Measurements from ENCODE around the gene P4HA3. TPM values are rescaled to one million over a fixed set of nuclear protein-coding genes. Genes with fewer than 3 reads are reported as not detected.

The P4HA3 gene
- polyA plus RNA-seq, 3 donors: 0.07 TPM; not detected in 2

DNA sequence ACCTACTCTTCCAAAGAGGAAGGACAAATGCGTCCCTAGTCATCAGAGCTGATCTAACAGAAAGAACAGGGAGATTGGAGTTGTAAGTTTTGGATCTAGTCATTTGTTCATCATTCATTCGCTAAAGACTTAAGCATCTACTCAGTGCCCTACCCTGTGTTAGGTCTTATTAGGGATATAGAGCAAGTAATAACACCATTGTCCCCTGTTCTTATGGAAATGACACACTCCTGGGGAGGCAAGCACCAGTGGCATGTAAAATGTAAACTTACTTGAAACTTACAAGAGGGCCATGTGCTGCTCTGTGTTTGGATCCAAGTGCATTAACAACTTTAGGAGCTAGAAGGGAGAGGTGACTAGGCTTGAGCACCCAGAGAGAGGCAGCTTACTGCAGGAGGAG, 61.9 kb downstream of the P4HA3 start:
- Histone ChIP-seq H3K9ac (ENCODE audit: insufficient read depth, low read length, poor library complexity, severe bottlenecking) (no peak overlapping the region), H3K27ac (ENCODE audit: low read depth in 1 of 2, low read length in 2 of 2) (no peak overlapping the region), H4K20me1 (ENCODE audit: insufficient read depth, low read length) (no peaks in the 10 kb centered on the region), H3K79me2 (ENCODE audit: insufficient read depth, low read length) (no peaks in the 10 kb centered on the region), H3K27me3 (ENCODE audit: control insufficient read depth in 2 of 2, insufficient read depth in 2 of 2, low read length in 2 of 2) (no peaks in the 10 kb centered on the region), H3K36me3 (replicated peaks in 1 of 2; ENCODE audit: control insufficient read depth in 1 of 2, insufficient read depth in 2 of 2, low read length in 2 of 2) (peaks cover 34 to 85% of the 10 kb centered on the region in 2 donors), H3K4me3 (replicated peaks in 1 of 3; ENCODE audit: low read depth in 2 of 3, low read length in 3 of 3) (no peak overlapping the region), H3K9me3 (replicated peaks in 1 of 2; ENCODE audit: control insufficient read depth in 1 of 2, insufficient read depth in 1 of 2, low read length in 2 of 2) (no peaks in the 10 kb centered on the region), H3K4me2 (replicated peaks; ENCODE audit: extremely low read depth, low read length, poor library complexity, severe bottlenecking) (no peak overlapping the region), H3K4me1 (ENCODE audit: control insufficient read depth in 1 of 2, insufficient read depth in 2 of 2, low read length in 2 of 2) (no peaks in the 10 kb centered on the region), H2AFZ (ENCODE audit: insufficient read depth, low read depth, low read length, poor library complexity, severe bottlenecking) (no peak overlapping the region)
- DNase-seq: no peak
- H3K27me3 Mint-ChIP-seq (ENCODE audit: low read depth in 3 of 3): no peaks in the 10 kb centered on the region
- no peak overlapping the region for H3K4me3 Mint-ChIP-seq
- no peaks in the 10 kb centered on the region for H3K4me1 Mint-ChIP-seq
- WGBS (ENCODE audit: insufficient coverage): no CpG with 5 or more reads among the region's 2 CpGs
- intact Hi-C loops (cut with micrococcal nuclease): no loop called here
- peaks cover 63 to 64% of the 10 kb centered on the region in 2 donors for H3K36me3 Mint-ChIP-seq
- TF ChIP-seq CTCF (IDR thresholded peaks at IDR 0.05): no peak
- no peaks in the 10 kb centered on the region for H3K9me3 Mint-ChIP-seq
- H3K27ac Mint-ChIP-seq: peak overlapping the region in 1 of 7 donors; percentile 47

GRCh38 chr11:74248469-74248868, 63.0 kb downstream of the P4HA3 start:
- no peak overlapping the region for H3K4me3 ChIP-seq (replicated peaks in 1 of 3; ENCODE audit: low read depth in 2 of 3, low read length in 3 of 3)
- no peaks in the 10 kb centered on the region for H3K9me3 ChIP-seq (replicated peaks in 1 of 2; ENCODE audit: control insufficient read depth in 1 of 2, insufficient read depth in 1 of 2, low read length in 2 of 2)
- Mint-ChIP-seq H3K27ac (no peak overlapping the region), H3K27me3 (ENCODE audit: low read depth in 3 of 3) (no peaks in the 10 kb centered on the region), H3K4me1 (no peaks in the 10 kb centered on the region), H3K4me3 (no peak overlapping the region), H3K9me3 (no peaks in the 10 kb centered on the region), H3K36me3 (peaks cover 53 to 57% of the 10 kb centered on the region in 2 donors)
- H3K36me3 ChIP-seq (replicated peaks in 1 of 2; ENCODE audit: control insufficient read depth in 1 of 2, insufficient read depth in 2 of 2, low read length in 2 of 2): peaks cover 26 to 80% of the 10 kb centered on the region in 2 donors
- whole genome bisulfite sequencing (ENCODE audit: insufficient coverage): no CpG with 5 or more reads among the region's 1 CpG
- no peak overlapping the region for H3K27ac ChIP-seq (ENCODE audit: low read depth in 1 of 2, low read length in 2 of 2)
- H3K4me2 ChIP-seq (replicated peaks; ENCODE audit: extremely low read depth, low read length, poor library complexity, severe bottlenecking): no peak overlapping the region
- no peaks in the 10 kb centered on the region for H4K20me1 ChIP-seq (ENCODE audit: insufficient read depth, low read length)
- TF ChIP-seq CTCF (IDR thresholded peaks at IDR 0.05): no peak
- no peak overlapping the region for H2AFZ ChIP-seq (ENCODE audit: insufficient read depth, low read depth, low read length, poor library complexity, severe bottlenecking)
- H3K79me2 ChIP-seq (ENCODE audit: insufficient read depth, low read length): no peaks in the 10 kb centered on the region
- H3K27me3 ChIP-seq (ENCODE audit: control insufficient read depth in 2 of 2, insufficient read depth in 2 of 2, low read length in 2 of 2): no peaks in the 10 kb centered on the region
- intact Hi-C loops (cut with micrococcal nuclease): no loop called here
- no peak overlapping the region for H3K9ac ChIP-seq (ENCODE audit: insufficient read depth, low read length, poor library complexity, severe bottlenecking)
- no peak for DNase-seq
- no peaks in the 10 kb centered on the region for H3K4me1 ChIP-seq (ENCODE audit: control insufficient read depth in 1 of 2, insufficient read depth in 2 of 2, low read length in 2 of 2)
